Measurements from ENCODE around the gene NR4A1. TPM values are rescaled to one million over a fixed set of nuclear protein-coding genes. Genes with fewer than 3 reads are reported as not detected.

Gene NR4A1
- total RNA-seq, 1 donor from 2014 or later: 4.4 TPM

- intact Hi-C loops (cut with micrococcal nuclease): no loop called here
Observed at GRCh38 chr12:52015532-52016041, 35.7 kb upstream of the NR4A1 start.

- intact Hi-C loops (cut with micrococcal nuclease): no loop called here
Observed at GRCh38 chr12:52018433-52019112, 32.7 kb upstream of the NR4A1 start.

- intact Hi-C loops (cut with micrococcal nuclease): no loop called here
Observed at GRCh38 chr12:52019113-52019770, 32.0 kb upstream of the NR4A1 start.

- intact Hi-C loops (cut with micrococcal nuclease): loop anchor here (5.0 kb wide), 1 partner anchor 48 kb away; no protein-coding TSS in a partner anchor
Observed at GRCh38 chr12:52020539-52021336, 30.5 kb upstream of the NR4A1 start.

- intact Hi-C loops (cut with micrococcal nuclease): loop anchor here (1.0 to 5.0 kb wide), 3 partner anchors 16 to 51 kb away; no protein-coding TSS in a partner anchor
Observed at GRCh38 chr12:52022841-52023181, 28.4 kb upstream of the NR4A1 start.

GRCh38 chr12:52023182-52023975 lies 27.9 kb upstream of the NR4A1 start:
- intact Hi-C loops (cut with micrococcal nuclease): loop anchor here (1.0 to 5.0 kb wide), 3 partner anchors 16 to 51 kb away; no protein-coding TSS in a partner anchor

GRCh38 chr12:52023976-52024688 lies 27.1 kb upstream of the NR4A1 start:
- intact Hi-C loops (cut with micrococcal nuclease): loop anchor here (1.0 to 5.0 kb wide), 4 partner anchors 17 to 73 kb away; partner anchors contain the start of gene ACVR1B

GRCh38 chr12:52024845-52025230 lies 26.4 kb upstream of the NR4A1 start:
- intact Hi-C loops (cut with micrococcal nuclease): loop anchor here (1.0 to 5.0 kb wide), 7 partner anchors 8 to 95 kb away; partner anchors contain the start of genes ACVR1B, ATG101 and NR4A1

GRCh38 chr12:52026263-52026662 lies 25.0 kb upstream of the NR4A1 start:
- intact Hi-C loops (cut with micrococcal nuclease): no loop called here

- intact Hi-C loops (cut with micrococcal nuclease): no loop called here
Observed at GRCh38 chr12:52027085-52027843, 24.0 kb upstream of the NR4A1 start.

- intact Hi-C loops (cut with micrococcal nuclease): no loop called here
Observed at GRCh38 chr12:52029685-52030084, 21.6 kb upstream of the NR4A1 start.

- intact Hi-C loops (cut with micrococcal nuclease): no loop called here
Observed at GRCh38 chr12:52032446-52032803, 18.8 kb upstream of the NR4A1 start.

GRCh38 chr12:52032804-52033445 lies 18.3 kb upstream of the NR4A1 start:
- intact Hi-C loops (cut with micrococcal nuclease): loop anchor here (1.0 kb wide), 3 partner anchors 8 to 36 kb away; partner anchors contain the start of genes ATG101 and NR4A1

GRCh38 chr12:52033446-52034140 lies 17.6 kb upstream of the NR4A1 start:
- intact Hi-C loops (cut with micrococcal nuclease): loop anchor here (1.0 kb wide), 3 partner anchors 8 to 36 kb away; partner anchors contain the start of genes ATG101 and NR4A1

GRCh38 chr12:52035190-52035589 lies 16.1 kb upstream of the NR4A1 start:
- intact Hi-C loops (cut with micrococcal nuclease): no loop called here

- intact Hi-C loops (cut with micrococcal nuclease): no loop called here
Observed at GRCh38 chr12:52035926-52036325, 15.3 kb upstream of the NR4A1 start.

GRCh38 chr12:52036587-52037171 lies 14.6 kb upstream of the NR4A1 start:
- intact Hi-C loops (cut with micrococcal nuclease): loop anchor here (1.0 kb wide), 1 partner anchor 15 kb away; the partner anchor contains the start of gene NR4A1
